ENCODE data around the gene MSRB1. TPM values are rescaled to one million over a fixed set of nuclear protein-coding genes. Genes with fewer than 3 reads are reported as not detected.

The MSRB1 gene
- total and polyA plus RNA-seq, 9 of the 15 experiments (the other 6 are each of a cell fraction or from before 2014, with no cell fraction given): 5.4 to 33.7 (median 25.7) TPM

DNA sequence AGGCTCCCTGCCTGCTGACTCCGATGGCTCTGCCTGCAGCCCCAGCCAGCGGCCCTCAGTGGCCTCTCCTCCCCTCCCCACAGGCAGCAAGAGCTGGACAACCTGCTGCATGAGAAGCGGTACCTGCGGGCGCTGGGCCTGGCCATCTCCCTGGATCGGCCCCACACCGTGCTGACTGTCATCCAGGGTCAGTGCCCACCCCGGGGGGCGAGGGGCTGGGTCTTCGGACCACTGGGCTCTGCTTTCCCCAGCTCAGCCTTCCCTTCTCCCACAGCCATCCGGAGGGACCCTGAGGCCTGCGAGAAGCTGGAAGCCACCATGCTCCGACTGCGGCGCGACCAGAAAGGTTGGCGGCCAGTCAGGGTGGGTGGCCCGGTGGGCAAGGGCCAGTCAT is 34.9 kb upstream of the MSRB1 start:
- DNase-seq (ENCODE audit: extremely low read depth in 1 of 4, low spot score in 3 of 4) (no peak), ATAC-seq (no peak), FAIRE-seq (no peak)
- ChIA-PET POLR2A (interaction anchor here (0.6 to 2.7 kb wide), 4 partner anchors 11 to 14 kb away, joined by 3 to 30 read pairs (median 4); partner anchors contain the start of gene RPS2), CTCF (ENCODE audit: low intra/inter-chr PET ratio) (no interaction called here)
- no peaks in the 10 kb centered on the region for H3K9me1 ChIP-seq (ENCODE audit: control insufficient read depth, insufficient read depth, low read length)
- in situ Hi-C loops (cut with MboI): no loop called here
- no peak overlapping the region for H3K27ac ChIP-seq (ENCODE audit: extremely low read depth, low read depth, low read length)
- WGBS (ENCODE audit: insufficient coverage, low coverage, missing lambda C conversion rate): 97% methylated on average over 10 of the region's 18 CpGs
- BruUV-seq (replicated peaks): TSS peak; percentile 13
- peak; percentile 29; the same call in 1 of the 2 replicates for TF ChIP-seq HNRNPL (IDR thresholded peaks at IDR 0.05; ENCODE audit: low read depth, low read length)
- TF ChIP-seq POLR2G (IDR thresholded peaks at IDR 0.05; ENCODE audit: low read depth, low read length): peak; percentile 60
- TF ChIP-seq DDX20 (tag; IDR thresholded peaks at IDR 0.05; ENCODE audit: low read depth): no peak
- 0 out of 2 replicates have a peak, but pooled peaks have one; percentile 12 for TF ChIP-seq RBFOX2 (IDR thresholded peaks at IDR 0.05; ENCODE audit: low read depth, low read length)
- peak; percentile 46 for TF ChIP-seq PCBP1 (IDR thresholded peaks at IDR 0.05; ENCODE audit: low read depth, low read length, poor library complexity, severe bottlenecking)
- H3K9me3 ChIP-seq (replicated peaks; ENCODE audit: control insufficient read depth, insufficient read depth, low read depth, low read length): no peaks in the 10 kb centered on the region
- no peak overlapping the region for H3K9ac ChIP-seq (ENCODE audit: insufficient read depth in 1 of 2, low read depth in 2 of 2, low read length in 2 of 2)
- H3K4me1 ChIP-seq (replicated peaks in 1 of 2; ENCODE audit: control insufficient read depth in 2 of 2, insufficient read depth in 2 of 2, low read length in 2 of 2): peaks cover under 1 to 84% of the 10 kb centered on the region in 2 experiments; a peak in 3 of 5 replicates
- peaks cover 16% of the 10 kb centered on the region for H3K79me2 ChIP-seq (ENCODE audit: control insufficient read depth, insufficient read depth, low read length)
- H3K36me3 ChIP-seq (ENCODE audit: control insufficient read depth, insufficient read depth, low read length): peaks cover 62% of the 10 kb centered on the region; the same call in 2 of the 3 replicates
- no peak overlapping the region for H2AFZ ChIP-seq (ENCODE audit: low read depth, low read length)
- H3K4me2 ChIP-seq (ENCODE audit: insufficient read depth, low read length): no peak overlapping the region
- no peak overlapping the region for H3K4me3 ChIP-seq
- H3K27me3 ChIP-seq (ENCODE audit: control insufficient read depth in 2 of 2, insufficient read depth in 2 of 2, low read length in 2 of 2): no peaks in the 10 kb centered on the region
- intact Hi-C loops (cut with micrococcal nuclease): no loop called here
- H4K20me1 ChIP-seq (replicated peaks; ENCODE audit: control insufficient read depth, insufficient read depth, low read length): no peaks in the 10 kb centered on the region
